NT2/D1 (cell line): ENCODE measurements around the gene PTPRO.

Experiments used
- YY1 ChIP-seq: IDR thresholded peaks from 2 replicates; pipeline ENCODE4 v1.6.1; 2011; ENCODE audit not compliant: insufficient read length, insufficient read depth
- ZNF274 ChIP-seq: IDR thresholded peaks from 2 replicates; pipeline ENCODE4 v1.6.1; 2011; ENCODE audit warnings: mild to moderate bottlenecking, low read depth, low read length

DNA sequence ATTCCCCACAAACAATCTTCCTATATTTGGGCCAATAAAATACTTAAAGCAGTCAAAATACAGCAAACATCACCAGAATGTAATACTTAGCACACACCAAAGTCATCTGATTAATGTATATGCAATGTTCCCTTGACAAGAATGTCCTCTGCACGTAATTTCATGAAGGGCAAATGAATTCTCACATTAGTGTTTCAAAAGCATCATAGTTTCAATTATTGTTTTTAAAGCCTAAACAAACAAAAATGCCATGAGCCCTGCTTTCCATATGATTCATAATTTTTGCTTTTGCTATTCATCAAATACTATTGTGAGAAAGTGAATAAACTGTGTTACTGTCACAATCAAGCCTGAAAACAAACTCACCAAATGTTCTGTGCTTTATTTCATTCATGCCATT, 310.9 kb downstream of the PTPRO start:
- TF ChIP-seq ZNF274 (no peak), YY1 (no peak)
